Panc1 (cell line): Measurements from ENCODE around the gene SPOUT1.

Experiments used
- POLR2AphosphoS5 ChIP-seq: IDR thresholded peaks from 2 replicates; pipeline ENCODE4 v1.6.1; 2012; ENCODE audit warnings: mild to moderate bottlenecking, low read depth, low read length, moderate library complexity
- SIN3A ChIP-seq: IDR thresholded peaks from 2 replicates; pipeline ENCODE4 v1.6.1; 2012; ENCODE audit warnings: low read depth, mild to moderate bottlenecking, low read length, moderate library complexity, borderline replicate concordance; ENCODE audit not compliant: insufficient read depth
- TCF7L2 ChIP-seq: IDR thresholded peaks from 2 replicates; pipeline ENCODE4 v1.6.1; 2011; ENCODE audit warnings: mild to moderate bottlenecking, low read depth, low read length, inconsistent platforms
- TF ChIP-seq, protein P1 (sequence below): fragments of 450-650 bp; IDR thresholded peaks from 2 replicates; pipeline ENCODE4 v1.5.1; 2017; ENCODE audit warnings: mild to moderate bottlenecking

DNA sequence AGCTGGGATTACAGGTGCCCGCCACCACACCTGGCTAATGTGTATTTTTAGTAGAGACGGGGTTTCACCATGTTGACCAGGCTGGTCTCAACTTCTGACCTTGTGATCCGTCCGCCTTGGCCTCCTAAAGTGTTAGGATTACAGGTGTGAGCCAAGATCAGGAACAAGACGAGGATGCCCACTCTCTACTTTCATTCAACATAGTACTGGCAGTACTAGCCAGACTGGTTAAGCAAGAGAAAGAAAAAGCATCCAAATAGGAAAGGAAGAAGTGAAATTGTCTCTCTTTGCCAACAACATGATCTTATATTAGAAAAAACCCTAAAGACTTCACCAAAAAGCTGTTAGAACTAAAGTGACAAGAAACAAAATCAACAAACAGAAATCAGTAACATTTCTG, 18.7 kb downstream of the SPOUT1 start:
- TF ChIP-seq, protein P1, sequence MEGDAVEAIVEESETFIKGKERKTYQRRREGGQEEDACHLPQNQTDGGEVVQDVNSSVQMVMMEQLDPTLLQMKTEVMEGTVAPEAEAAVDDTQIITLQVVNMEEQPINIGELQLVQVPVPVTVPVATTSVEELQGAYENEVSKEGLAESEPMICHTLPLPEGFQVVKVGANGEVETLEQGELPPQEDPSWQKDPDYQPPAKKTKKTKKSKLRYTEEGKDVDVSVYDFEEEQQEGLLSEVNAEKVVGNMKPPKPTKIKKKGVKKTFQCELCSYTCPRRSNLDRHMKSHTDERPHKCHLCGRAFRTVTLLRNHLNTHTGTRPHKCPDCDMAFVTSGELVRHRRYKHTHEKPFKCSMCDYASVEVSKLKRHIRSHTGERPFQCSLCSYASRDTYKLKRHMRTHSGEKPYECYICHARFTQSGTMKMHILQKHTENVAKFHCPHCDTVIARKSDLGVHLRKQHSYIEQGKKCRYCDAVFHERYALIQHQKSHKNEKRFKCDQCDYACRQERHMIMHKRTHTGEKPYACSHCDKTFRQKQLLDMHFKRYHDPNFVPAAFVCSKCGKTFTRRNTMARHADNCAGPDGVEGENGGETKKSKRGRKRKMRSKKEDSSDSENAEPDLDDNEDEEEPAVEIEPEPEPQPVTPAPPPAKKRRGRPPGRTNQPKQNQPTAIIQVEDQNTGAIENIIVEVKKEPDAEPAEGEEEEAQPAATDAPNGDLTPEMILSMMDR, result no peak
- TF ChIP-seq POLR2AphosphoS5 (no peak), TCF7L2 (no peak), SIN3A (no peak)
